ENCODE results near the gene PGM3.

The PGM3 gene

DNA sequence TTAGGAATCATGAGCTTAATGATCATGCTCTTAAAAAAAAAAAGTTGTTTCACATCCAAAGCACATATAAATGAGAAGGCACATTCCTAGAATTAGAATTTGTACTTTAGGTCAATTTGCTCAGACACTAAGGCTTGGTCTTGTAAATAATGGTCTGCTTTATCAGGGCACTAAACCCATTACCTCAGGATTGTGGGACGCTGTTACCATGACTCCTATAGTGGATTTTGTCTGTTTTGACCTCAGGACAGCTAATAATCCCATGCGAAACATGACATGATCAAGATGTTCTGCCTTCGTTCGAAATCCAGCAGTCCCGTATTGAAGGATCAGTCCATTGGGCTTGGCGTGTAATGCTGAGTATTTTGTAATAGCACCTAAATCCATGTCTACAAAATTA is 2.4 kb downstream of the PGM3 start:
- intact Hi-C loops (cut with DNase I; ENCODE audit: low total_unique reads): no loop called here
- Histone ChIP-seq H3K27ac (no peak overlapping the region), H3K27me3 (no peaks in the 10 kb centered on the region), H3K4me1 (peaks cover 0 to 37% (median 13%) of the 10 kb centered on the region in 4 donors), H3K9me3 (no peaks in the 10 kb centered on the region), H3K4me3 (no peak overlapping the region), H3K36me3 (peaks cover 0 to 36% (median 12%) of the 10 kb centered on the region in 3 donors)
- TF ChIP-seq, protein P1, sequence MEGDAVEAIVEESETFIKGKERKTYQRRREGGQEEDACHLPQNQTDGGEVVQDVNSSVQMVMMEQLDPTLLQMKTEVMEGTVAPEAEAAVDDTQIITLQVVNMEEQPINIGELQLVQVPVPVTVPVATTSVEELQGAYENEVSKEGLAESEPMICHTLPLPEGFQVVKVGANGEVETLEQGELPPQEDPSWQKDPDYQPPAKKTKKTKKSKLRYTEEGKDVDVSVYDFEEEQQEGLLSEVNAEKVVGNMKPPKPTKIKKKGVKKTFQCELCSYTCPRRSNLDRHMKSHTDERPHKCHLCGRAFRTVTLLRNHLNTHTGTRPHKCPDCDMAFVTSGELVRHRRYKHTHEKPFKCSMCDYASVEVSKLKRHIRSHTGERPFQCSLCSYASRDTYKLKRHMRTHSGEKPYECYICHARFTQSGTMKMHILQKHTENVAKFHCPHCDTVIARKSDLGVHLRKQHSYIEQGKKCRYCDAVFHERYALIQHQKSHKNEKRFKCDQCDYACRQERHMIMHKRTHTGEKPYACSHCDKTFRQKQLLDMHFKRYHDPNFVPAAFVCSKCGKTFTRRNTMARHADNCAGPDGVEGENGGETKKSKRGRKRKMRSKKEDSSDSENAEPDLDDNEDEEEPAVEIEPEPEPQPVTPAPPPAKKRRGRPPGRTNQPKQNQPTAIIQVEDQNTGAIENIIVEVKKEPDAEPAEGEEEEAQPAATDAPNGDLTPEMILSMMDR (IDR thresholded peaks at IDR 0.05): no peak
- DNase-seq: no peak

DNA sequence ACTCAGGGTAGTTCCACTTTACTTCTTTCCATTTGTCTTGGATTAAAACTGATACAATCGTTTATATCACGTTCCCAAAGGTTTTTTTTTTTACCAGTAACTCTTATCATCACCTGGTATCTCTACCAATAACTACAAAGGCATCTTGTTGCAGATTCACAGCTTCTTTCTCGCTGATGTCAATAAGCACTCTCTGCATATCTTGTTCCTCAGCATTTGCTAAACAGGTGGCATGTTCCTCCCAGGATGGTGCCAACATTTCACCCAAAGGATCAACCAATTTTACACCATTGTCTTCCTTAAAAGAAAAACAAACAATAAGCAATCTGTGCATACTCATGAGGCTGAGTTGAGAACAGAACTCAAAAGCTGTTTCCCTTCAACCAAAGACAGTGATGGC is 4.6 kb downstream of the PGM3 start:
- no peaks in the 10 kb centered on the region for H3K9me3 ChIP-seq
- no peak overlapping the region for H3K4me3 ChIP-seq
- no peak overlapping the region for H3K27ac ChIP-seq
- no peak for DNase-seq
- TF ChIP-seq, protein P1 (IDR thresholded peaks at IDR 0.05): no peak
- intact Hi-C loops (cut with DNase I; ENCODE audit: low total_unique reads): no loop called here
- H3K4me1 ChIP-seq: peaks cover 0 to 26% (median 9%) of the 10 kb centered on the region in 4 donors
- peaks cover 8 to 47% (median 17%) of the 10 kb centered on the region in 3 donors for H3K36me3 ChIP-seq
- H3K27me3 ChIP-seq: no peaks in the 10 kb centered on the region

DNA sequence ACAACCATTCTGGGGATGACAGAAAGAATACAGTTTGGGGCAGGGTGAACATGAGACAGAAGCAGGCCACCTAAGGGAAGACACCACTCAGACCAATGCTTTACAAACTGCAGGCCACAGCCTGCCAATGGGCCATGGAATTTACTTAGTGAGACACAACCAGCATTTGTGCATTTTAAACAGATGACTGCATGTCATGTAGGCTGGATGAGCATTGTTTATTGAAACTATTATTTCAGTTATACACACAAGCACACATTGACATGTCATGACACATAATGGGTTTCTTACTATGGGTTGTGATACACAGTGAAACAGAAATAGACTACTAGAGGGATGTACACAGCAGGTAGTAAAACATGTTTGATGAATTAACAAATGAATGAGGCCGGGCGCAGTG is 8.0 kb downstream of the PGM3 start:
- no peak overlapping the region for H3K27ac ChIP-seq
- H3K4me3 ChIP-seq: no peak overlapping the region
- H3K4me1 ChIP-seq: peaks cover 0 to 4% (median 0%) of the 10 kb centered on the region in 4 donors
- H3K36me3 ChIP-seq: peaks cover 32 to 63% (median 40%) of the 10 kb centered on the region in 3 donors
- DNase-seq: no peak
- no peaks in the 10 kb centered on the region for H3K9me3 ChIP-seq
- TF ChIP-seq, protein P1 (IDR thresholded peaks at IDR 0.05): no peak
- intact Hi-C loops (cut with DNase I; ENCODE audit: low total_unique reads): no loop called here
- no peaks in the 10 kb centered on the region for H3K27me3 ChIP-seq

DNA sequence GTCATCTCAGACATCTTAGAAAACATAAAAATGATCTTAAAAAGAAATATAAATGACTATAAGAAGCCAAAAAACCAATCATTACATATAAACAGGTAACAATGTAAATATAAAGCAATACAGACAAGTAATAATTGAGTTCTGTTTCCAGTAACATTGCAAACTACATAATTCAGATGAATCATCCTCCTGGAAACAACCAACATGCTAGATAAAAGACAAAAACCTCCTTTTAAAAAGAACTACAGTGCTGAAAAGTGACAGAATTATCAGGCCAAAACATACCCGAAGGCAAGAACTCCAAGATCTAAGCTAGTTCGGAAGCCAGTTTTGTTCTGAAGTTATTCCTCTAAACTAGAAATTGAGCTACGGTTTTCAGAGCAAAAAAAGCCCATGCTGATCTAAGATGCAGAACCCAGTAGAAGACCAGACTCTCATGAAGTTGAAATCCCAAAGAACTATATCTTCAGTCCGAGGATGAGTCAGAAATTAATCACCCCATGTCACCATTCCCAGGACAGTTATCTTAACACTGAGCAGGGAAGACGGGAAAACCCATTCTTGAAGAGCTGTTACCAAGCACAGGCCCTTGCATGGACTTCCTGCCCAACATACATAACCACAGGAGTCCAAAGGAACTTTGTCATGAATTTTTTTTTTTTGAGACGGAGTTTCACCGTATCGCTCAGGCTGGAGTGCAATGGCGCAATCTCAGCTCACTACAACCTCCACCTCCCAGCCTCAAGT is 9.8 kb downstream of the PGM3 start:
- TF ChIP-seq, protein P1 (IDR thresholded peaks at IDR 0.05): no peak
- Histone ChIP-seq H3K4me1 (no peaks in the 10 kb centered on the region), H3K4me3 (no peak overlapping the region), H3K27ac (no peak overlapping the region), H3K36me3 (peaks cover 32 to 66% (median 51%) of the 10 kb centered on the region in 3 donors), H3K9me3 (no peaks in the 10 kb centered on the region), H3K27me3 (no peaks in the 10 kb centered on the region)
- intact Hi-C loops (cut with DNase I; ENCODE audit: low total_unique reads): no loop called here
- DNase-seq: no peak

DNA sequence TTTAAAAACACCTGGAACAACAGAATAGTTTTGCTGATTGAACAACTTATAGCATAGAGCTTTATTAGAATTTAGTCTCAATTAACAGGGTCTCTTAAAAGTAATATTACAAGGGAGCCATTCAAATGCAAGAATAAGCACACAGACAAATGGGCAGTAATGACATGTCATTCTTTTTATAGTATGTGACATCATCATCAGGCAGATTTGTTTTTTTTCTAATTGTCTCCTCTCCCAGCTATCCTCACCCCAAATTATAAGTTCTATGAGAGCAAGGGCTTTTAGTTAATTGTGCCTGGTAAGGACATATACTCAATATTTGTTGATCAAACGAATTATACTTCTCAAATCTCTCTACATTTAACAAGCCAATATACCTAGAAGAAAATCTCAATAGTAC is 11.0 kb downstream of the PGM3 start:
- no peak overlapping the region for H3K4me3 ChIP-seq
- TF ChIP-seq, protein P1 (IDR thresholded peaks at IDR 0.05): no peak
- no peaks in the 10 kb centered on the region for H3K27me3 ChIP-seq
- H3K27ac ChIP-seq: no peak overlapping the region
- no peaks in the 10 kb centered on the region for H3K4me1 ChIP-seq
- H3K9me3 ChIP-seq: no peaks in the 10 kb centered on the region
- H3K36me3 ChIP-seq: peaks cover 32 to 66% (median 61%) of the 10 kb centered on the region in 3 donors
- DNase-seq: no peak
- intact Hi-C loops (cut with DNase I; ENCODE audit: low total_unique reads): no loop called here
